ENCODE measurements around the gene BCO2.
"Not testable (repeated sequence)": the region's sequence is repeated elsewhere in the genome, so short reads cannot be mapped to it uniquely, and the experiment has no call there.

Gene BCO2

DNA sequence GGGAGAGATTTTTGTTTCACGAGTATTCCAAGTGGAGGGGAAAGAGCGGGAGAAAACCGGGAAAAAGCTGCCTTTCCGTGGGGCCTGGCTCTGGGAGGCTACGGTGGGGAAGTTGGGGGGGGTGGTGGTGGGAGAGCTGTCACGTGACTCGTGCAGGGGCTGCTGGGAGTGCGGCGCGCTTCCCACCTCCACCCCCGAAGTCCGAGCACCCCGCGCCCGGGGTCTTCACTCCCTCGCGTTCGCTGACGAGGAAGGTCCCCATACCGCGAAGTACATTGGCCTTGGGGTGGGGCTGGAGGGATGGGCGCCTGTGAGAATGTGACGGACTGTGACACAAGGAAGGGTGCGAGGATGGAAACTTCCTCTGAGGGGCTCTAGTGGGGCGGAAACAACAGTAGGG lies 8.2 kb upstream of the BCO2 start, which contains the start of gene TEX12:
TEX12 (plus strand) TSS at position 228 of the 400 bp plus-strand sequence. CDS start 1,897 bp downstream, outside the sequence.
- no peak for DNase-seq

DNA sequence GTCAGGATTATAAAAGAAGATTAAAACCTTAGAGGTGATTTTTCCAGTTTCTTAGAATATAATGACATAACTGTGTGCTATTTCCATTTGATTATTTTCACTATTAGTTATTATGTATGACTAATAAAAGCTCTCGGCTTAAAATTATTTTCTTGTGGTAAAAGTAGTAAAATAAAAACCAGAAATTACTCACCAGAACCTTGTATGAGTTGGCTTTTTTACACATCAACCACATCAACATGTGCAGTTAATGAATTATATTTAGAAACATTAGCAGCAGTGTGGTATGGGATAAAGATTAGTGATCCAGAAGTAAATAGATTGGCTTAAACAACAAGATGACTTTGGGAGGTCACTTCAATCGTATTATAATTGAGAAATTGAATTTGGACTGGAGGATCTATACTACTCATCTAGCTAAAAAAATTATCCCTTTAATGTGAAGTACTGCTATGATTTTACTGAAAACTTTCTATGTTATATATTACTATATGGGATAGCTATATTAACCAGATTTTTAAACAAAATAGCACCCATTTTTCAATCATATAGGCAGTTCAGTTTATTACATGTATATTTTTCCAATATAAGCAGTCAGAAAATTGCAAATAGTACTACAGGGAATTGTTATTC lies 2.8 kb upstream of the BCO2 start:
- DNase-seq: no peak

DNA sequence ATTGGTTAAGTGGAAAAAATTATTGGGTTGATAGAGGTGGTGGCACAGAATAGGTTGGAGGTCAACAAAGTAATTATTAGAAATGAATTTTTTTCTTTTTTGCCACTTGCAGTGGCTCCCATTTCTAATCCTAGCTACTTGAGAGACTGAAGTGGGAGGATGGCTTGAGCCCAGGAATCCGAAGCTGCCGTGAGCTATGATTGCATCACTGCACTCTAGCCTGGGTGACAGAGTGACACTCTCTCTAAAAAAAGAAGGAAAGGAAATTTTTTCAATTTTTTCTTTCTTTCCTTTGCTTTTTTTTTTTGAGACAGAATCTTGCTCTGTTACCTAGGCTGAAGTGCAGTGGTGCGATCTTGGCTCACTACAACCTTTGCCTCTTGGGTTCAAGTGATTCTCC lies 2.2 kb upstream of the BCO2 start:
- DNase-seq: no peak

DNA sequence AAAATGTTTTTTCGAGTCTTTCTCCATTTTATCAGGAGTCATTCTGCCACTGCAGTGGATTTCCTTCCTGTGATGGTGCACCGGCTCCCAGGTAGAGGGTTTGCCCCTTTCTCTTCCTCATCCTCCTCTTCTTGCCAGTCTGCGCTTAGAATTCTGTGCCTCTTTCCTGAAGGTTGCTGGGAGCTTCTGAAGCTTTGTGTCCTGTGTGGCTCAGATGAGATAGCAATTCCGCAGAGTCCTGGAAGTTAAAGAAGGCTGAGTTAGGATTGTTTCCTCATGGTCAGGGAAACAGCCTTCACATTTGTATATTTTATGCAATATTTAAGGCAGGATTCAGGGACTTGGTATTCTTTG lies 264 bp downstream of the BCO2 start:
- DNase-seq: no peak

DNA sequence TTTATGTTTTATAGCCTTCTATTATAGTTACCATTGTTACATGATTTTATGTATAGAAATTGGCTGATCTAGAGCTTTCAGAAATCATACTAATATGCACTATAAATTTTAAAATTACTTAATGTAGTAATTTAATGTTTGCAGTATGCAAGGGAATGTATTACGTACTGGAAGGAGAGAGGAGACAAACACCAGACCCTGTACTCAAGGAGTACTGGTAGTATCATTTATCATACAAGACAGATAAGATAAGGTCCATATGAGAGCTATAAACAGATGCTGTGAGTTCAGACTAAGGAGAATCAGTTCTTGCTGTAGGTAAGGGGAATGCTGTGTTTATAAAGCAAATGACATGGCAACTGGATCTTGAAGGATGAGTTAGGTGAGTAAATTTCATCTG lies 765 bp downstream of the BCO2 start:
- no peak for DNase-seq

DNA sequence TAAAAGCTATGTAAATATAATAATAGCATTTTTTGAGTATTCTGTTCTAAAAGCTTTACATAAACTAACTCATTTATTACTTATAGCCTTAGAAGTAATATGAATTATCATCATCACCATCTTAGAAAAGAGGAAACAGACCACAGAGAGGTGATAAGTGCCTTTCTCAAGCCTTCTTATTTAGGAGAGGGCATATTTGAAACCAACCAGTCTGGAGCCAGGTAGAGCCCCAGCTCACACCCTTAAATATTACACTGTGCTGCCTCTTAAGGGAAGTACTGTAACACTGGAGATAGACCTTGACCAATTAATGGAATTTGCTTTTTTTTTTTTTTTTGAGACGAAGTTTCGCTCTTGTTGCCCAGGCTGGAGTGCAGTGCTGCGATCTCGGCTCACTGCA lies 2.3 kb downstream of the BCO2 start:
- DNase-seq: no peak

DNA sequence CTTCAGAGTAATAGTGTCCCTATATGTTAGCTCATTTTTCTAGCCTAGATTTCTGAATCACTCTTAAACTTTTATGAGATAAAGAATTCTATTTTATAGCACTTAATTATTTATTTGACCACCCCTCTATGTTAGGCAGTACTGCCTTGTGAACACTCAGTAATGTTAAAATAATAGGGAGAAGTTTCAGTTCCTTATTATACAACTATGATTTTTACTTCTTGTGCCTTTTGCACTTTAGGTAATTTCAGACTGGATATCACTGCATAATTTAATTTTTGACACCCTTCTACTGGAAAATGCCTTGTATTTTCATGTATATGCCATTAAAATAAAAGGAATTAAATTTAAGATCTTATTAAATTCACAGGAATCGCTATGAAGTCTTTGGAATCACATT lies 3.1 kb downstream of the BCO2 start:
- DNase-seq: no peak

DNA sequence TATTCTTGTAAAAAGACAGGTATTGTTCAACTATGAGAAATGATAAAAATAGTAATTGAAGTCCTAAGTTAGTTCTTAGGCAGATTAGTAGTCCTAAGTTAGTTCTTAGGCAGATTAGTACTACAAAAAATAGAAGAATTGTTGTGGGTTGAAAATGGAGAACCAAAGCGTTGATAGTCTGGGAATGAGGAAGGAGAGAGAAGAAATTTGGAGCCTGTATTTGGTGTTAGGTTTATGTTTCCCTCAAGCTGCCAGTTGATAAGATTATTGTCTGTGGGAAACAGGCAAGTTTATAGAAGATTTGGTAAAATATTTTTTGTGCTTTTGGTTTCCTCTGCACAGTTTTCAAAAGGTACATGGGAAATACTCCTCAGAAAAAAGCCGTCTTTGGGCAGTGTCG lies 3.6 kb downstream of the BCO2 start:
- no peak for DNase-seq

DNA sequence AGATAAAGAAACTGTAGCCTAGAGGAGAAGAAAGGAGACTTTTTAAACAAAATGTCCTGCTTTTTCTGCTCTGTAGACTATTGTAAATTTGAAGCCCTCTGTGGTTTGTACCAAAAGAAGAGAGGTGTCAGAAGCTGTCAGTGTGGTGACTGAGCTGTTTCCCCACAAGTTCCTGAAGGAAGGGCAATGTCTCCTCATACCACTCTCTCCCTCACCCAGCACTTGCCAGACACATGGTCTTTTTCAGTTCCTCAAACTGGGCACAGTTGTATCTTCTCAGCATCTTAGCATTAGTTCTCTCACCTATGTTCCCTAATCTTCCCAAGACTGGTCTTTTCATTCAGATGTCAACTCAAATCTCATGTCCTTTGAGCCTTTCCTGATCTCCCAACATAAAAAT lies 4.3 kb downstream of the BCO2 start:
- DNase-seq: no peak

DNA sequence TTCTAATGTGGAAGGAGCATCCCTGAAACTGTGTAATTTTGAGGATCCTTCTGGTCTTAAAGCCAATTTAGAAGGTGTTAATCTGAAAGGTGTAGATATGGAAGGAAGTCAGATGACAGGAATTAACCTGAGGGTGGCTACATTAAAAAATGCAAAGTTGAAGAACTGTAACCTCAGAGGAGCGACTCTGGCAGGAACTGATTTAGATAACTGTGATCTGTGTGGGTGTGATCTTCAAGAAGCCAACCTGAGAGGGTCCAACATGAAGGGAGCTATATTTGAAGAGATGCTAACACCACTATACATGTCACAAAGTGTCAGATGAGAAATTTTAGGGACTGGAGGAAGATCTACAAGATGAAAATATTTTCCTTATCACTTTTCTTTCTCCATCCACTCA lies 7.6 kb downstream of the BCO2 start:
- no peak for DNase-seq

DNA sequence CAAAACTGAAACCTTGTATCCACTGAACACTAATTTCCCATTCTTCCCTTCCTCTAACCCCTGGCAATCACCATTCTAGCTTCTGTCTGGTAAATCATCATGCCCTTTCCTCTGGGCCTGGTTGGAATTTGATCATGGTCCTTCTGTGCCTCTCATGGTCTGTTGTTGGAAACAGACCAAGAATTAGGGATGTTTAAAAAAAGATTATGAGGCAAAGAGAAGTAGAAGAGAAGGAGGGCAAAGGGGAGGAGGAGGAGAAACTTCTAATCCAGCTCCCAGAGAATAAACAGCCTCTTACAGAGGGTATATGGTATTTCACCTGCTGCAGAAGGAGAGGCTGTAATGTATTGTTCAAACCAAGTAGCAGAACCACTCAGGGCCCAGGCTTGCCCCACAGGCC lies 10.6 kb downstream of the BCO2 start:
- DNase-seq: no peak

DNA sequence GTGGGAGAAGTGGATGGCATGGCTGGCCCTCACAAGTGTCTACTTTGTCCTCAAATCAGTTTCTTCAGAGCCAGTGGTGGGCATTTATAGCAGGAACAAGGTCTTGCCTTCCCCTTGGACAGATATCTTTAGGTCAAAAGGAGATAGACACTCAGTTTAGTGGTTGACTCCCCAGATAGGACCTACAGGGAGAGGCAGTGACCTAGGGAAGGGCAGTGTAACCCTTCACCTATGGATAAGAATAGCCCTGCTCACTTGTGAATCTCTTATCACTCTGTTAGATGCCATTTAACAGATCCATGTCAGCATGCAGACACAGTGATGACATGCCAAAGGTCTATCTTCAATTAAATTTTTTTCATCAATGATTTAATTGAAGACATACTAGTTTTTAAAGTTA lies 11.0 kb downstream of the BCO2 start:
- DNase-seq: no peak

DNA sequence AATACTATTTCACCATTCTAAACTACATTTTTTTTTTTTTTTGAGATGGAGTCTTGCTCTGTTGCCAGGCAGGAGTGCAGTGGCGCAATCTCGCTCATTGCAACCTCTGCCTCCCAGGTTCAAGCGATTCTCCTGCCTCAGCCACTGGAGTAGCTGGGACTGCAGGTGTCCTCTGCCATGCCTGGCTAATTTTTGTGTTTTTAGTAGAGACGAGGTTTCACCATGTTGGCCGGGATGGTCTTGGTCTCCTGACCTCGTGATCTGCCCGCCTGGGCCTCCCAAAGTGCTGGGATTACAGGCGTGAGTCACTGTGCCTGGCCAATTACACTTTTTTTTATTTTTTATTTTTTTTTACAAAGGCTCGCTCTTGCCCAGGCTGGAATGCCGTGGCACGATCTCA lies 19.8 kb downstream of the BCO2 start:
- not testable (repeated sequence) for DNase-seq

DNA sequence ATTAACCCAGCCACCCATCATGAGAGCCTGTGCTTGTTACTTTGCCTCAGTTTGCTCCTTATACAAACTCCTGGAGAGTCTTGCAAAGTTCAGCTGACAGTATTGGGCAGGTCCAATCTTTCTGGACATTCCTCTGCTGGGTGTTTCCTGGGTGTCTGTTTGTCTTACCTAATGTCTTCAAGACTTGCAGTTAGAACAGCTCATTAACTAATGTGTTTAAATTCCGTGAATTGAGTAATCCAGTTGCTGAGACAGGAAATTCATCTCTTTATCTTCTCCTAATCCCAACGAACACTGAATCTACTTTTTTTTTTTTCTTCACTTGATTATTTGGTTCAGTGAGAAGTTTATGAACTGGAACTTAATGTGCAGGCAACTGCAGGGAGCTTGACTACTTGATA lies 20.6 kb downstream of the BCO2 start:
- no peak for DNase-seq

DNA sequence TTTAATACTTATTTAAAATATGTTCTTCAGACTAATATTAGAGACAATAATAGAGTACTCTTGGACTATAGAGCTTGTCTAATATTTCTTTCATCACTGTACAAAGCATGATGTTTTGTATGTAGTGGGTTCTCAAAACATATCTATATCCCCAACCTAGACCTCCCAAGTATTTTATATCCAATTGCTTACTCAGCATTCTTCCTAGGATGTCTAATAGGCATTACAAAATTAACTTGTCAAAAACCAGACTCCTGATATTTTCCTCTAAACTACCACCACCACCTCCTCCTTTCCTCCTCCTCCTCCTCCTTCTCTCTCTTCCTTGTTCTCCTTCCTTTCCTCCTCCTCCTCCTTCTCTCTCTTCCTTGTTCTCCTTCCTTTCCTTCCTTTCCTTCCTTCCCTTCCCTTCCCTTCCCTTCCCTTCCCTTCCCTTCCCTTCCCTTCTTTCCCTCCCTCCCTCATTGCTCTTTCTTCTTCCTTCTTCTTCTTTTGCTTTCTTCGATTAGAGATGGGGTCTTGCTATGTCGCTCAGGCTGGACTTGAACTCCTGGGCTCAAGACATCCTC lies 21.3 kb downstream of the BCO2 start:
- no peak for DNase-seq

DNA sequence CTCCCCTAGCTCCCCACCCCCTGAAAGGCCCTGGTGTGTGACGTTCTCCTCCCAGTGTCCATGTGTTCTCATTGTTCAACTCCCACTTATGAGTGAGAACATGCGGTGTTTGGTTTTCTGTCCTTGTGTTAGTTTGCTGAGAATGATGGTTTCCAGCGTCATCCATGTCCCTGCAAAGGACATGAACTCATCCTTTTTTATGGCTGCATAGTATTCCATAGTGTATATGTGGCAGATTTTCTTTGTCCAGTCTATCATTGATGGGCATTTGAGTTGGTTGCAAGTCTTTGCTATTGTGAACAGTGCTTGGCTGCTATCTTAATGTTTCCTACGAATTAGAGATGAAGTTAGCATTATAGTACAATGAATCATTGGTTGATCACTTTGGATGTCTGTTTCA lies 23.8 kb downstream of the BCO2 start:
- DNase-seq: not testable (repeated sequence)

DNA sequence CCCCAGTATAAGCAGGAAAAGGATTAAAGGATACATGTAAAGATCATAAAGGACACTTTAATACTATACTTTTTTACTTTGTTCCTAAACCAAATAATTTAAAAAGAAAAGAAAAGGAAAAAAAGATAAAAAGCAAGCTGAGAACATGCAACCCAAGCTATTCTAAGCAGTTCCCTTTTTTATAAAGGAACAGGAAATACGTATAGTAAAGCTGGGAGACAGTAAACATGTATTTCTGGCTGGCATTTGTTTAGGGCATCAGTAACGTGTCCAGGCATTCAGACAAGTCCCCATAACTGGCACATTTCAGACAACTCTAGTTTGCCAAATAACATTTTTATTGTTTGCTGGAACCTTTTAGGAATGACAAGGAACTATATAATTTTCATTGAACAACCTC lies 24.9 kb downstream of the BCO2 start:
- DNase-seq: no peak

DNA sequence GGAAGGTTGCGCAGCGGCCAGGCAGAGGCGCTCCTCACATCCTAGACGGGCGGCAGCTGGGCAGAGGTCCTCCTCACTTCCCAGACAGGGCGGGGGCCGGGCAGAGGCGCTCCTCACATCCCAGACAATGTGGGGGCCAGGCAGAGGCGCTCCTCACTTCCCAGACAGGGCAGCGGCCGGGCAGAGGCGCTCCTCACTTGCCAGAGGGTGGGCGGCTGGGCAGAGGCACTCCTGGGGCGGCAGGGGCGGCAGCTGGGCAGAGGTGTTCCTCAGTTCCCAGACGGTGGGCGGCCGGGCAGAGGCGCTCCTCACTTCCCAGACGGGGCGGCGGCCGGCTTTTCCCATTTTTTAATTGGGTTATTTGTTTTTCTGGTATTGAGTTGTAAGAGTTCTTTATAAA lies 30.8 kb downstream of the BCO2 start:
- DNase-seq: no peak

DNA sequence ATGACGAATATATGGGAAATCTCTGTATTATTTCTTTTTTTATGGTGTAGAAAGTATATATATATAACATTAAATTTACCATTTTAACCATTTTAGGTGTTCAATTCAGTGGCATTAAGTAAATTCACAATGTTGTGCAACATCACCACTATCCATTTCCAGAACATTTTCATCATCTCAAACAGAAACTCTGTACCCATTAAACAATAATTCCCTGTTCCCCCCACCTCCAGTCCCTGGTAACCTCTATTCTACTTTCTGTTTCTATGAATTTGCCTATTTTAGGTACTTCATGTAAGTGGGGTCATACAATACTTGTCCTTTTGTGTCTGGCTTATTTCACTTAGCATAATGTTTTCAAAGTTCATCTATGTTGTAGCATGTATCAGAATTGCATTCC lies 35.6 kb downstream of the BCO2 start:
- no peak for DNase-seq

DNA sequence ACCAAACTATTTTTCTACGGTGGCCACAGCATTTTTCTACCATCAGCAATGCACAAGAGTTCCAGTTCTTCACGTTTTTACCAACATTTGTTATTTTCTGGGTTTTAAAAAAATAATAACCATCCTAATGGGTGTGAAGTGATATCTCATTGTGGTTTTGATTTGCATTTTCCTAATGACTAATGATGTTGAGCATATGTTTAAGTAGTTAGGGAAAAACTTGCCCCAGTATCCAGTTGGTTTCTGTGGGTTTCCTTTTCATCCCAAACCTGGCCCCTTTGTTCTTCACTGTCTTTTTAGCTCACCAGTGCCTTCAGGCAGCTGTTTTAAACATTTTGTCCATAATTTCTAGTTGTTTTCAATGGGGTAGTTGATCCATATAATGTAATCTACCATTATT lies 36.2 kb downstream of the BCO2 start:
- no peak for DNase-seq

DNA sequence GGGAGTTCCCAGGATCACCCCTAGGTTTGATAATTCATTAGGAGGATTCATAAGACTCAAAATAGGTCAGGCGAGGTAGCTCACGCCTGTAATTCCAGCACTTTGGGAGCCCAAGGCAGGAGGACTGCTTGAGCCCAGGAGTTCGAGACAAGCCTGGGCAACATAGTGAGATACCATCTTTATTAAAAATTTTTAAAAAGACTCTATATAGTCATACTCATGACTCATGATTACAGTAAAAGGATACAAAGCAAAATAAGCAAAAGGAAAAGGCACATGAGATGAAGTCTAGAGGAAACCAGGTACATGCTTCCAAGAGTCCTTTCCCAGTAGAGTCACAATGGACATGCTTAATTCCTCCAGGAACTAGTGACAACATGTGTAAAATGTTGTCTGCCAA lies 37.0 kb downstream of the BCO2 start:
- DNase-seq: no peak

DNA sequence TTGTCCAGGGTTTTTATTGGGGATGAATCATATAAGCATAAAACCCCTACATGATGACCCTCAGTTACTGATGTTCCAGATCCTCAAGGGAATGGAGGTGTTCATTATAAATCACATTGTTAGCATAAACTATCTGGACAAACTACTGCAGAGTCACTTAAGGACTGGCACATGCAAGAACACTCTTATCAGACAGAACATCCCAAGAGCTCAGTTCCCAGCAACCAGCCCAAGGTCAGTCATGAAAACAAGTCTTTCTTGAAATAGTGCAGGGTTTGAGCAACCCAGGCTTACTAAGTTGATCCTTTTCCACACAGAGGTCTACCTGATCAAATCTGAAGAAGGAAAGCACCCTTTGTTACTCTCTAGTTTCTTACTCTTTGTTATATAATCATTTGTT lies 37.4 kb downstream of the BCO2 start:
- DNase-seq: no peak

DNA sequence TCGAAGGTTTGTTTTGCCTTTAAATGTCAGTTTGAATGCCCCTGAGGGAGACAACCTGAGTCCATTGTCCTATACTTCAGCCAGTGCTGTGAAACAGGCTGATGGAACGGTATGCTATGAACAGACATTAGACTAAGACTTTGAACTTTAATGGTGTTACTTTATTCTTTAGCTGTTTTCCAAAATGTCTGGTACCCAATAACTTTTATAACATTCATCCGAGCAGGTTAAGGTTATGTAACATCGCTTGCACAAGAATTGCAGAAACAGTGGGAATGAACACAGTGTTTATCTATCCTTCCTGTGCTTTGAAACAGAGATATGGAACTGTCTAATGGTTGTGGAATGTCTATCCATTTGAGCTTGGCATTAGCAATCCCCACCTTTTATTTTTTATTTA lies 38.4 kb downstream of the BCO2 start:
- DNase-seq: no peak

DNA sequence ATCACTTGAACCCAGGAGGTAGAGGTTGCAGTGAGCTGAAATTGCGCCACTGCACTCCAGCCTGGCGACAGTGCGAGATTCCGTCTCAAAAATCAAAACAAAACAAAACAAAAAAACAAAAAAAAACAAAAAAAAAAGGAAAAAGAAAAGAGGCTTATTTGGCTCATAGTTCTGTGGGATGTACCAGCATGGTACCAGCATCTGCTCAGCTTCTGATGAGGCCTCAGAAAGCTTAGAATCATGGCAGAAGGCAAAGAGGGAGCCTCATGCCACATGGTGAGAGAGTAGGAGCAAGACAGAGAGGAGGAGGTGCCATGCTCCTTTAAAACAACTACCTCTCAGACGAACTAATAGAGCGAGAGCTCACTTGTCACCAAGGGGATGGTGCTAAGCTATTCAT lies 40.3 kb downstream of the BCO2 start:
- no peak for DNase-seq

DNA sequence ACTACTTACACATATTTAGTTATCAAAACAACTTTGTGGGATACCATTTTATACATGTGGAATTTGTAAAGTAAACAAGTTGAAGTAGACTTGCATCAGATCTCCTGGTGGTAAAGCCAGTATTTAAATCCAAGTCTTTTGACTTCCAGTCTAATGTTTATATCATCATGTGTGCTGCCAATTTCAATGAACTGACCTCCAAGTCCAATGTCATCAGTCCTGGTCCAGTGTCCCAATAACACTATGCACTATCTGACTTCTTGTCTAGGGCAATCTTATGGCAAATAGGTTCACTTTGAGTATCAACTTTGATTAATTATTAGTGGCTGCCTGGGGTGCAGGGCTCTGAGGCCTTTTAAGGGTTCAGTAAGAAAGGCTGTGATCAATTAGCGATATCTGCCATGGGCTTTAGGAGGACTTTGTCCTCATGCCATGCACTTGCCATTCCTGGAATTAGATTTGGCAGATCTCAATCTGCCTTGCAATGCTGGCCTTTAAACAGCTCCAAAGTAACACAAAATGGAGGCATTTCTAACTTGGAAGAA lies 41.3 kb downstream of the BCO2 start:
- no peak for DNase-seq

All from NCI-H1092 treated with DMSO at 0.1 percent for 48 hours (cell line).